SH-SY5Y (cell line): ENCODE data around the gene LRRTM2.

ENCODE experiments used
- GATA2 ChIP-seq: IDR thresholded peaks from 2 replicates; pipeline ENCODE4 v1.6.1; 2011; ENCODE audit warnings: mild to moderate bottlenecking, low read depth, low read length
- GATA3 ChIP-seq: IDR thresholded peaks from 2 replicates; pipeline ENCODE4 v1.6.1; 2011; ENCODE audit warnings: low read depth, mild to moderate bottlenecking, low read length, moderate library complexity

GRCh38 chr5:138829341-138829740 lies 45.8 kb downstream of the LRRTM2 start:
- TF ChIP-seq GATA2 (no peak), GATA3 (no peak)
